Measurements from ENCODE around the gene ATP2A1.

Gene ATP2A1

GRCh38 chr16:28930203-28930602 lies 51.9 kb downstream of the ATP2A1 start:
- peaks cover 0 to 9% (median 8%) of the 10 kb centered on the region in 5 donors for H3K4me1 ChIP-seq (ENCODE audit: control insufficient read depth in 5 of 5, insufficient read depth in 5 of 5, low read length in 5 of 5)
- H3K27ac ChIP-seq (ENCODE audit: low read depth, low read length) = no peak overlapping the region
- H3K9me3 ChIP-seq (ENCODE audit: control insufficient read depth in 5 of 5, low read length in 5 of 5) = no peaks in the 10 kb centered on the region
- H3K27me3 ChIP-seq (ENCODE audit: control insufficient read depth in 5 of 5, insufficient read depth in 4 of 5, low read length in 5 of 5) = no peaks in the 10 kb centered on the region
- no peak overlapping the region for H3K9ac ChIP-seq (ENCODE audit: low read length in 5 of 5)
- H3K4me3 ChIP-seq (ENCODE audit: low read depth in 1 of 5, low read length in 5 of 5) = no peak overlapping the region
- H3K36me3 ChIP-seq (ENCODE audit: control insufficient read depth in 5 of 5, insufficient read depth in 5 of 5, low read length in 5 of 5) = no peaks in the 10 kb centered on the region

- Histone ChIP-seq H3K9me3 (ENCODE audit: control insufficient read depth in 5 of 5, low read length in 5 of 5) (no peaks in the 10 kb centered on the region), H3K27ac (ENCODE audit: low read depth, low read length) (no peak overlapping the region), H3K4me1 (ENCODE audit: control insufficient read depth in 5 of 5, insufficient read depth in 5 of 5, low read length in 5 of 5) (peaks cover 0 to 8% (median 5%) of the 10 kb centered on the region in 5 donors), H3K27me3 (ENCODE audit: control insufficient read depth in 5 of 5, insufficient read depth in 4 of 5, low read length in 5 of 5) (no peaks in the 10 kb centered on the region), H3K36me3 (ENCODE audit: control insufficient read depth in 5 of 5, insufficient read depth in 5 of 5, low read length in 5 of 5) (no peaks in the 10 kb centered on the region), H3K4me3 (ENCODE audit: low read depth in 1 of 5, low read length in 5 of 5) (no peak overlapping the region), H3K9ac (ENCODE audit: low read length in 5 of 5) (peak overlapping the region in 1 of 5 donors; percentile 25)
Measured at GRCh38 chr16:28930652-28931051, 52.4 kb downstream of the ATP2A1 start.

GRCh38 chr16:28931801-28932225 lies 53.5 kb downstream of the ATP2A1 start, which contains the start of gene CD19:
Gene CD19, plus strand, starts transcription at chr16:28931971. Its CDS starts 30 bp downstream, at chr16:28932001.
- Histone ChIP-seq H3K4me1 (ENCODE audit: control insufficient read depth in 5 of 5, insufficient read depth in 5 of 5, low read length in 5 of 5) (peaks cover 0 to 12% (median 10%) of the 10 kb centered on the region in 5 donors), H3K27ac (ENCODE audit: low read depth, low read length) (no peak within 1 kb of the TSS), H3K9ac (ENCODE audit: low read length in 5 of 5) (peak within 1 kb of the TSS in 1 of 5 donors; percentile 25), H3K4me3 (ENCODE audit: low read depth in 1 of 5, low read length in 5 of 5) (no peak within 1 kb of the TSS), H3K36me3 (ENCODE audit: control insufficient read depth in 5 of 5, insufficient read depth in 5 of 5, low read length in 5 of 5) (no peaks in the 10 kb centered on the region), H3K27me3 (ENCODE audit: control insufficient read depth in 5 of 5, insufficient read depth in 4 of 5, low read length in 5 of 5) (no peaks in the 10 kb centered on the region), H3K9me3 (ENCODE audit: control insufficient read depth in 5 of 5, low read length in 5 of 5) (no peaks in the 10 kb centered on the region)

GRCh38 chr16:28932339-28933141 lies 54.3 kb downstream of the ATP2A1 start:
- no peaks in the 10 kb centered on the region for H3K27me3 ChIP-seq (ENCODE audit: control insufficient read depth in 5 of 5, insufficient read depth in 4 of 5, low read length in 5 of 5)
- no peak overlapping the region for H3K27ac ChIP-seq (ENCODE audit: low read depth, low read length)
- H3K4me1 ChIP-seq (ENCODE audit: control insufficient read depth in 5 of 5, insufficient read depth in 5 of 5, low read length in 5 of 5) = peaks cover 0 to 13% (median 10%) of the 10 kb centered on the region in 5 donors
- no peak overlapping the region for H3K9ac ChIP-seq (ENCODE audit: low read length in 5 of 5)
- H3K36me3 ChIP-seq (ENCODE audit: control insufficient read depth in 5 of 5, insufficient read depth in 5 of 5, low read length in 5 of 5) = no peaks in the 10 kb centered on the region
- no peaks in the 10 kb centered on the region for H3K9me3 ChIP-seq (ENCODE audit: control insufficient read depth in 5 of 5, low read length in 5 of 5)
- no peak overlapping the region for H3K4me3 ChIP-seq (ENCODE audit: low read depth in 1 of 5, low read length in 5 of 5)

- no peak overlapping the region for H3K9ac ChIP-seq (ENCODE audit: low read length in 5 of 5)
- H3K27ac ChIP-seq (ENCODE audit: low read depth, low read length) = no peak overlapping the region
- peaks cover 0 to 13% (median 10%) of the 10 kb centered on the region in 5 donors for H3K4me1 ChIP-seq (ENCODE audit: control insufficient read depth in 5 of 5, insufficient read depth in 5 of 5, low read length in 5 of 5)
- no peaks in the 10 kb centered on the region for H3K27me3 ChIP-seq (ENCODE audit: control insufficient read depth in 5 of 5, insufficient read depth in 4 of 5, low read length in 5 of 5)
- no peaks in the 10 kb centered on the region for H3K9me3 ChIP-seq (ENCODE audit: control insufficient read depth in 5 of 5, low read length in 5 of 5)
- H3K4me3 ChIP-seq (ENCODE audit: low read depth in 1 of 5, low read length in 5 of 5) = no peak overlapping the region
- no peaks in the 10 kb centered on the region for H3K36me3 ChIP-seq (ENCODE audit: control insufficient read depth in 5 of 5, insufficient read depth in 5 of 5, low read length in 5 of 5)
Measured at GRCh38 chr16:28933171-28933570, 54.9 kb downstream of the ATP2A1 start.

GRCh38 chr16:28935346-28935745 lies 57.1 kb downstream of the ATP2A1 start:
- Histone ChIP-seq H3K4me1 (ENCODE audit: control insufficient read depth in 5 of 5, insufficient read depth in 5 of 5, low read length in 5 of 5) (peaks cover 0 to 13% (median 10%) of the 10 kb centered on the region in 5 donors), H3K27ac (ENCODE audit: low read depth, low read length) (no peak overlapping the region), H3K9me3 (ENCODE audit: control insufficient read depth in 5 of 5, low read length in 5 of 5) (no peaks in the 10 kb centered on the region), H3K9ac (ENCODE audit: low read length in 5 of 5) (no peak overlapping the region), H3K36me3 (ENCODE audit: control insufficient read depth in 5 of 5, insufficient read depth in 5 of 5, low read length in 5 of 5) (no peaks in the 10 kb centered on the region), H3K4me3 (ENCODE audit: low read depth in 1 of 5, low read length in 5 of 5) (no peak overlapping the region), H3K27me3 (ENCODE audit: control insufficient read depth in 5 of 5, insufficient read depth in 4 of 5, low read length in 5 of 5) (no peaks in the 10 kb centered on the region)

GRCh38 chr16:28935924-28936783 lies 57.9 kb downstream of the ATP2A1 start:
- H3K27me3 ChIP-seq (ENCODE audit: control insufficient read depth in 5 of 5, insufficient read depth in 4 of 5, low read length in 5 of 5) = no peaks in the 10 kb centered on the region
- peak overlapping the region in 3 of 5 donors; percentile 8 to 45 (median 34) for H3K9ac ChIP-seq (ENCODE audit: low read length in 5 of 5)
- H3K4me3 ChIP-seq (ENCODE audit: low read depth in 1 of 5, low read length in 5 of 5) = peak overlapping the region; percentile 19 to 65 (median 56)
- H3K9me3 ChIP-seq (ENCODE audit: control insufficient read depth in 5 of 5, low read length in 5 of 5) = no peaks in the 10 kb centered on the region
- H3K36me3 ChIP-seq (ENCODE audit: control insufficient read depth in 5 of 5, insufficient read depth in 5 of 5, low read length in 5 of 5) = no peaks in the 10 kb centered on the region
- peaks cover 0 to 10% (median 10%) of the 10 kb centered on the region in 5 donors for H3K4me1 ChIP-seq (ENCODE audit: control insufficient read depth in 5 of 5, insufficient read depth in 5 of 5, low read length in 5 of 5)
- H3K27ac ChIP-seq (ENCODE audit: low read depth, low read length) = no peak overlapping the region

GRCh38 chr16:28936784-28937155 lies 58.5 kb downstream of the ATP2A1 start:
- Histone ChIP-seq H3K9ac (ENCODE audit: low read length in 5 of 5) (no peak overlapping the region), H3K4me3 (ENCODE audit: low read depth in 1 of 5, low read length in 5 of 5) (peak overlapping the region in 2 of 5 donors; percentile 56 to 62), H3K36me3 (ENCODE audit: control insufficient read depth in 5 of 5, insufficient read depth in 5 of 5, low read length in 5 of 5) (no peaks in the 10 kb centered on the region), H3K27ac (ENCODE audit: low read depth, low read length) (no peak overlapping the region), H3K4me1 (ENCODE audit: control insufficient read depth in 5 of 5, insufficient read depth in 5 of 5, low read length in 5 of 5) (peaks cover 0 to 10% (median 10%) of the 10 kb centered on the region in 5 donors), H3K9me3 (ENCODE audit: control insufficient read depth in 5 of 5, low read length in 5 of 5) (no peaks in the 10 kb centered on the region), H3K27me3 (ENCODE audit: control insufficient read depth in 5 of 5, insufficient read depth in 4 of 5, low read length in 5 of 5) (no peaks in the 10 kb centered on the region)

- H3K4me1 ChIP-seq (ENCODE audit: control insufficient read depth in 5 of 5, insufficient read depth in 5 of 5, low read length in 5 of 5) = peaks cover 0 to 10% (median 10%) of the 10 kb centered on the region in 5 donors
- H3K9ac ChIP-seq (ENCODE audit: low read length in 5 of 5) = no peak overlapping the region
- H3K27me3 ChIP-seq (ENCODE audit: control insufficient read depth in 5 of 5, insufficient read depth in 4 of 5, low read length in 5 of 5) = no peaks in the 10 kb centered on the region
- H3K27ac ChIP-seq (ENCODE audit: low read depth, low read length) = no peak overlapping the region
- H3K9me3 ChIP-seq (ENCODE audit: control insufficient read depth in 5 of 5, low read length in 5 of 5) = no peaks in the 10 kb centered on the region
- H3K36me3 ChIP-seq (ENCODE audit: control insufficient read depth in 5 of 5, insufficient read depth in 5 of 5, low read length in 5 of 5) = no peaks in the 10 kb centered on the region
- H3K4me3 ChIP-seq (ENCODE audit: low read depth in 1 of 5, low read length in 5 of 5) = no peak overlapping the region
Measured at GRCh38 chr16:28937222-28937876, 59.1 kb downstream of the ATP2A1 start.

All from subcutaneous abdominal adipose tissue (tissue), 5 donors.